ENCODE measurements around the gene SEC24C.
"Not testable (repeated sequence)": the region's sequence is repeated elsewhere in the genome, so short reads cannot be mapped to it uniquely, and the experiment has no call there.

SEC24C gene

GRCh38 chr10:73743905-73744663, at the start of gene SEC24C:
TSS of gene SEC24C (plus strand) at chr10:73744372. CDS start at chr10:73746833, 2,461 bp downstream.
- DNase-seq (ENCODE audit: low read depth), result peak; percentile 92

- DNase-seq (ENCODE audit: low read depth), result not testable (repeated sequence)
These were observed 48.9 kb upstream of the SEC24C start for GRCh38 chr10:73695302-73695701.

GRCh38 chr10:73697675-73698159, 46.5 kb upstream of the SEC24C start, which contains the start of gene AGAP5:
TSS of gene AGAP5 (minus strand) at chr10:73698109. CDS start at chr10:73697755, 354 bp downstream.
- DNase-seq (ENCODE audit: low read depth), result not testable (repeated sequence)

- DNase-seq (ENCODE audit: low read depth), result not testable (repeated sequence)
These were observed 45.4 kb upstream of the SEC24C start for GRCh38 chr10:73698819-73699218.

GRCh38 chr10:73703924-73704323, 40.2 kb upstream of the SEC24C start:
- DNase-seq (ENCODE audit: low read depth), result not testable (repeated sequence)

GRCh38 chr10:73705506-73706072, 38.6 kb upstream of the SEC24C start:
- DNase-seq (ENCODE audit: low read depth), result not testable (repeated sequence)

- not testable (repeated sequence) for DNase-seq (ENCODE audit: low read depth)
These were observed 37.7 kb upstream of the SEC24C start for GRCh38 chr10:73706488-73706887.

- not testable (repeated sequence) for DNase-seq (ENCODE audit: low read depth)
These were observed 36.5 kb upstream of the SEC24C start for GRCh38 chr10:73707628-73708027.

- DNase-seq (ENCODE audit: low read depth), result not testable (repeated sequence)
These were observed 36.0 kb upstream of the SEC24C start for GRCh38 chr10:73708122-73708521.

- not testable (repeated sequence) for DNase-seq (ENCODE audit: low read depth)
These were observed 32.5 kb upstream of the SEC24C start for GRCh38 chr10:73711683-73712082.

GRCh38 chr10:73713912-73714311, 30.3 kb upstream of the SEC24C start:
- DNase-seq (ENCODE audit: low read depth), result not testable (repeated sequence)

- not testable (repeated sequence) for DNase-seq (ENCODE audit: low read depth)
These were observed 29.7 kb upstream of the SEC24C start for GRCh38 chr10:73714483-73714882.

- DNase-seq (ENCODE audit: low read depth), result not testable (repeated sequence)
These were observed 28.7 kb upstream of the SEC24C start for GRCh38 chr10:73715179-73716156.

- no peak for DNase-seq (ENCODE audit: low read depth)
These were observed 27.9 kb upstream of the SEC24C start for GRCh38 chr10:73716251-73716650.

- no peak for DNase-seq (ENCODE audit: low read depth)
These were observed 26.6 kb upstream of the SEC24C start for GRCh38 chr10:73717556-73717955.

GRCh38 chr10:73720561-73720960, 23.6 kb upstream of the SEC24C start:
- not testable (repeated sequence) for DNase-seq (ENCODE audit: low read depth)

GRCh38 chr10:73723516-73723915, 20.7 kb upstream of the SEC24C start:
- no peak for DNase-seq (ENCODE audit: low read depth)

GRCh38 chr10:73729781-73730152, 14.4 kb upstream of the SEC24C start:
- peak; percentile 19 for DNase-seq (ENCODE audit: low read depth)

GRCh38 chr10:73730153-73730906, 13.8 kb upstream of the SEC24C start:
- peak; percentile 85 for DNase-seq (ENCODE audit: low read depth)

GRCh38 chr10:73731588-73732375, 12.4 kb upstream of the SEC24C start:
- no peak for DNase-seq (ENCODE audit: low read depth)

Measured in activated gamma-delta T cell treated with anti-CD3 and anti-CD28 coated beads, Interleukin-2, amount 50 U/mL, for 16 hours (primary cell).